ENCODE results near the gene DZIP3.

The DZIP3 gene

GRCh38 chr3:108589081-108589997, at the start of gene DZIP3, which contains the start of gene CIP2A:
Gene DZIP3 (plus strand): TSS chr3:108589722. CDS start chr3:108605407, 15,685 bp downstream.
Gene CIP2A (minus strand): TSS chr3:108589438. CDS start chr3:108589375, 63 bp downstream.
- in situ Hi-C loops (cut with HindIII; ENCODE audit: low sequenced_read_pairs) = no loop called here

GRCh38 chr3:108546247-108546646, 43.3 kb upstream of the DZIP3 start:
- in situ Hi-C loops (cut with HindIII; ENCODE audit: low sequenced_read_pairs) = no loop called here

- in situ Hi-C loops (cut with HindIII; ENCODE audit: low sequenced_read_pairs) = no loop called here
Observed at GRCh38 chr3:108546692-108547091, 42.8 kb upstream of the DZIP3 start.

- in situ Hi-C loops (cut with HindIII; ENCODE audit: low sequenced_read_pairs) = no loop called here
Observed at GRCh38 chr3:108548304-108548703, 41.2 kb upstream of the DZIP3 start.

GRCh38 chr3:108548886-108549285, 40.6 kb upstream of the DZIP3 start:
- in situ Hi-C loops (cut with HindIII; ENCODE audit: low sequenced_read_pairs) = no loop called here

GRCh38 chr3:108552267-108553159, 37.0 kb upstream of the DZIP3 start:
- in situ Hi-C loops (cut with HindIII; ENCODE audit: low sequenced_read_pairs) = no loop called here

GRCh38 chr3:108554229-108554628, 35.3 kb upstream of the DZIP3 start:
- in situ Hi-C loops (cut with HindIII; ENCODE audit: low sequenced_read_pairs) = no loop called here

GRCh38 chr3:108554913-108555571, 34.5 kb upstream of the DZIP3 start:
- in situ Hi-C loops (cut with HindIII; ENCODE audit: low sequenced_read_pairs) = no loop called here

- in situ Hi-C loops (cut with HindIII; ENCODE audit: low sequenced_read_pairs) = no loop called here
Observed at GRCh38 chr3:108555966-108556581, 33.4 kb upstream of the DZIP3 start.

GRCh38 chr3:108562565-108562964, 27.0 kb upstream of the DZIP3 start:
- in situ Hi-C loops (cut with HindIII; ENCODE audit: low sequenced_read_pairs) = no loop called here

- in situ Hi-C loops (cut with HindIII; ENCODE audit: low sequenced_read_pairs) = no loop called here
Observed at GRCh38 chr3:108564564-108564963, 25.0 kb upstream of the DZIP3 start.

GRCh38 chr3:108565506-108565905, 24.0 kb upstream of the DZIP3 start:
- in situ Hi-C loops (cut with HindIII; ENCODE audit: low sequenced_read_pairs) = no loop called here

GRCh38 chr3:108566599-108566998, 22.9 kb upstream of the DZIP3 start:
- in situ Hi-C loops (cut with HindIII; ENCODE audit: low sequenced_read_pairs) = no loop called here

- in situ Hi-C loops (cut with HindIII; ENCODE audit: low sequenced_read_pairs) = no loop called here
Observed at GRCh38 chr3:108569336-108569735, 20.2 kb upstream of the DZIP3 start.

- in situ Hi-C loops (cut with HindIII; ENCODE audit: low sequenced_read_pairs) = no loop called here
Observed at GRCh38 chr3:108578064-108578463, 11.5 kb upstream of the DZIP3 start.

GRCh38 chr3:108588601-108589000, 921 bp upstream of the DZIP3 start:
- in situ Hi-C loops (cut with HindIII; ENCODE audit: low sequenced_read_pairs) = no loop called here

- in situ Hi-C loops (cut with HindIII; ENCODE audit: low sequenced_read_pairs) = no loop called here
Observed at GRCh38 chr3:108589998-108590323, 439 bp downstream of the DZIP3 start.

GRCh38 chr3:108590460-108590859, 938 bp downstream of the DZIP3 start:
- in situ Hi-C loops (cut with HindIII; ENCODE audit: low sequenced_read_pairs) = no loop called here

GRCh38 chr3:108595321-108595720, 5.8 kb downstream of the DZIP3 start:
- in situ Hi-C loops (cut with HindIII; ENCODE audit: low sequenced_read_pairs) = no loop called here

GRCh38 chr3:108598375-108598774, 8.9 kb downstream of the DZIP3 start:
- in situ Hi-C loops (cut with HindIII; ENCODE audit: low sequenced_read_pairs) = no loop called here
